Activated gamma-delta T cell treated with Interleukin-2 at 50 U/mL for 16 hours (primary cell): ENCODE results near the gene REG1A.

Source experiments
- DNase-seq: peaks from one replicate; pipeline ENCODE4 v3.0.0-alpha.2; 2020

Gene REG1A

GRCh38 chr2:79128406-79128805 lies 8.1 kb downstream of the REG1A start:
- DNase-seq: no peak

- no peak for DNase-seq
These were observed 9.0 kb downstream of the REG1A start for GRCh38 chr2:79129260-79129659.

GRCh38 chr2:79129804-79130203 lies 9.5 kb downstream of the REG1A start:
- DNase-seq: no peak

- DNase-seq: no peak
These were observed 11.4 kb downstream of the REG1A start for GRCh38 chr2:79131687-79132086.

- DNase-seq: no peak
These were observed 18.1 kb downstream of the REG1A start for GRCh38 chr2:79138385-79138784.

GRCh38 chr2:79139423-79139822 lies 19.1 kb downstream of the REG1A start:
- DNase-seq: no peak

- no peak for DNase-seq
These were observed 35.7 kb downstream of the REG1A start for GRCh38 chr2:79155826-79156476.

GRCh38 chr2:79159030-79159429 lies 38.7 kb downstream of the REG1A start:
- no peak for DNase-seq

- DNase-seq: no peak
These were observed 39.4 kb downstream of the REG1A start, which contains the start of gene REG3A for GRCh38 chr2:79159653-79160052. Gene REG3A, minus strand, starts transcription at chr2:79159753. Its CDS starts 348 bp downstream, at chr2:79159405.

GRCh38 chr2:79162132-79162531 lies 41.8 kb downstream of the REG1A start:
- no peak for DNase-seq

- DNase-seq: no peak
These were observed 42.5 kb downstream of the REG1A start for GRCh38 chr2:79162801-79163200.

GRCh38 chr2:79171348-79171958 lies 51.2 kb downstream of the REG1A start:
- no peak for DNase-seq
